SU-DHL-6 (cell line): Measurements from ENCODE around the gene ZNF536.

Experiments
- EZH2phosphoT487 ChIP-seq: fragments of 200-600 bp; sonication (generic), shearing (Covaris generic); conservative IDR thresholded peaks from 2 replicates; pipeline ENCODE4 v1.6.1; 2018; ENCODE audit warnings: mild to moderate bottlenecking, antibody characterized with exemption, low read length, moderate library complexity, mixed read lengths
- TF ChIP-seq, protein P1 (sequence below): fragments of 200-600 bp; sonication (generic); IDR thresholded peaks from one replicate; pipeline ENCODE4 v1.5.1; 2017; ENCODE audit warnings: antibody characterized with exemption, mild to moderate bottlenecking, low read length, moderate library complexity; ENCODE audit not compliant: insufficient read depth, poor library complexity, severe bottlenecking

DNA sequence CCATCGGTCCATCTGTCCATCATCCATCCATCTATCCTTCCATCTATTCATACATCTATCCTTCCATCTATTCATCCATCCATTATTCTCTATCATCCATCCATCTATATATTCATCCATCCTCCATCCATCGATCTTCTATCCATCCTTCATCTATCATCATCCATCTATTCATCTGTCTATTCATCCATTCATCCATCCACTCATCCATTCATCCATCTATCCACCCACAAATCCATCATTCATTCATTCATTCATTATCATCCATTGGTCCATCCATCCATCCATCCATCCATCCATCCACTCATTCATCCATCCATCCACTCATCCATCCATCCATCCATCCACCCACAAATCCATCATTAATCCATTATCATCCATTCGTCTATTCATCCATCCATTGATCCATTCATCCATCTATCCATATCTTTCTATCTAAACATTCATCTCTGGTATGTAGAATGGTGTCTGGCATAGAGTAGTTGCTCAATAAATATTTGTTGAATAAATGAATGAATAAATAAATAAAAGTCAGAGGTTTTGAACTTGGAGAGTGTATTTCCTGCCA lies 36.6 kb downstream of the ZNF536 start:
- TF ChIP-seq, protein P1, sequence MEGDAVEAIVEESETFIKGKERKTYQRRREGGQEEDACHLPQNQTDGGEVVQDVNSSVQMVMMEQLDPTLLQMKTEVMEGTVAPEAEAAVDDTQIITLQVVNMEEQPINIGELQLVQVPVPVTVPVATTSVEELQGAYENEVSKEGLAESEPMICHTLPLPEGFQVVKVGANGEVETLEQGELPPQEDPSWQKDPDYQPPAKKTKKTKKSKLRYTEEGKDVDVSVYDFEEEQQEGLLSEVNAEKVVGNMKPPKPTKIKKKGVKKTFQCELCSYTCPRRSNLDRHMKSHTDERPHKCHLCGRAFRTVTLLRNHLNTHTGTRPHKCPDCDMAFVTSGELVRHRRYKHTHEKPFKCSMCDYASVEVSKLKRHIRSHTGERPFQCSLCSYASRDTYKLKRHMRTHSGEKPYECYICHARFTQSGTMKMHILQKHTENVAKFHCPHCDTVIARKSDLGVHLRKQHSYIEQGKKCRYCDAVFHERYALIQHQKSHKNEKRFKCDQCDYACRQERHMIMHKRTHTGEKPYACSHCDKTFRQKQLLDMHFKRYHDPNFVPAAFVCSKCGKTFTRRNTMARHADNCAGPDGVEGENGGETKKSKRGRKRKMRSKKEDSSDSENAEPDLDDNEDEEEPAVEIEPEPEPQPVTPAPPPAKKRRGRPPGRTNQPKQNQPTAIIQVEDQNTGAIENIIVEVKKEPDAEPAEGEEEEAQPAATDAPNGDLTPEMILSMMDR: no peak
- TF ChIP-seq EZH2phosphoT487: no peak
